BLaER1 treated with 17β-estradiol and CSF1 and Interleukin-3, amounts not matched to agents 10 nM and 100 nM (cell line): ENCODE data around the gene MYBPHL.

Experiments
- H3K27ac ChIP-seq, 11 experiments: shearing (Covaris generic); formaldehyde crosslinking; 2 replicates each; pipeline ENCODE4 v1.8.1; 2022
- H3K27me3 ChIP-seq, 11 experiments: shearing (Covaris generic); formaldehyde crosslinking; 2 replicates each; pipeline ENCODE4 v1.8.1; 2022
- H3K36me3 ChIP-seq, 11 experiments: shearing (Covaris generic); formaldehyde crosslinking; 2 replicates each; pipeline ENCODE4 v1.8.1; 2022
- H3K4me1 ChIP-seq, 10 experiments: shearing (Covaris generic); formaldehyde crosslinking; 2 replicates each; pipeline ENCODE4 v1.8.1; 2022
- H3K4me2 ChIP-seq, 11 experiments: shearing (Covaris generic); formaldehyde crosslinking; 2 replicates each; pipeline ENCODE4 v1.8.1; 2022
- H3K4me3 ChIP-seq, 10 experiments: shearing (Covaris generic); formaldehyde crosslinking; 2 replicates each; pipeline ENCODE4 v1.8.1; 2022
- H3K9ac ChIP-seq, 11 experiments: shearing (Covaris generic); formaldehyde crosslinking; 2 replicates each; pipeline ENCODE4 v1.8.1; 2022
- H3K9me3 ChIP-seq, 11 experiments: shearing (Covaris generic); formaldehyde crosslinking; replicated peaks in 1 of 11; 2 replicates each; pipeline ENCODE4 v1.8.1; 2022
- H4K20me1 ChIP-seq, 11 experiments: shearing (Covaris generic); formaldehyde crosslinking; 2 replicates each; pipeline ENCODE4 v1.8.1; 2022
- Cebpa-rat ChIP-seq, 11 experiments: shearing (Covaris generic); IDR thresholded peaks; 2 replicates each; pipeline ENCODE4 v1.8.1; 2022

Gene MYBPHL

DNA sequence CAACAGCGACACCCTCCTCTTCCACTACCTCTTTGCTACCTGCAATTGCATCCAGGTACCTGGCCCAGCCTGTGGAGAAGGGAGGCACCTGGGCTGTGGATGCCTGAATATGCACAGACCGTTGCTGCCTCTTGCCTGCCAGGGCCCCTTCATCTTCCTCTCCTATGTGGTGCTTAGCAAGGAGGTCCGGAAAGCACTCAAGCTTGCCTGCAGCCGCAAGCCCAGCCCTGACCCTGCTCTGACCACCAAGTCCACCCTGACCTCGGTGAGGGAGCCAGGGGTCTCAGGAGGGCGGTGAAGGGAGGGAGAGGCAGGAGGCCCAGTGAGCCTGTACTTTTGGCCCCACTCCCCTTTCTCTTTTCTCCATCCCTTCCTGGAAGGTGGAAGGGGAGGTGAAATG lies 35.4 kb downstream of the MYBPHL start:
- no peak overlapping the region for H3K4me2 ChIP-seq
- no peaks in the 10 kb centered on the region for H3K9me3 ChIP-seq
- peaks cover 24 to 46% (median 33%) of the 10 kb centered on the region in 10 experiments for H3K4me1 ChIP-seq
- peaks cover 0 to 48% (median 17%) of the 10 kb centered on the region in 11 experiments; a peak in 11 of 22 replicates for H3K36me3 ChIP-seq
- H4K20me1 ChIP-seq: peaks cover 0 to 6% (median 0%) of the 10 kb centered on the region in 11 experiments; a peak in 2 of 22 replicates
- TF ChIP-seq Cebpa-rat (IDR thresholded peaks at IDR 0.05): no peak
- peak overlapping the region in 1 of 11 experiments; percentile 11; a peak in 1 of 22 replicates for H3K9ac ChIP-seq
- H3K27me3 ChIP-seq: no peaks in the 10 kb centered on the region
- no peak overlapping the region for H3K27ac ChIP-seq
- no peak overlapping the region for H3K4me3 ChIP-seq

DNA sequence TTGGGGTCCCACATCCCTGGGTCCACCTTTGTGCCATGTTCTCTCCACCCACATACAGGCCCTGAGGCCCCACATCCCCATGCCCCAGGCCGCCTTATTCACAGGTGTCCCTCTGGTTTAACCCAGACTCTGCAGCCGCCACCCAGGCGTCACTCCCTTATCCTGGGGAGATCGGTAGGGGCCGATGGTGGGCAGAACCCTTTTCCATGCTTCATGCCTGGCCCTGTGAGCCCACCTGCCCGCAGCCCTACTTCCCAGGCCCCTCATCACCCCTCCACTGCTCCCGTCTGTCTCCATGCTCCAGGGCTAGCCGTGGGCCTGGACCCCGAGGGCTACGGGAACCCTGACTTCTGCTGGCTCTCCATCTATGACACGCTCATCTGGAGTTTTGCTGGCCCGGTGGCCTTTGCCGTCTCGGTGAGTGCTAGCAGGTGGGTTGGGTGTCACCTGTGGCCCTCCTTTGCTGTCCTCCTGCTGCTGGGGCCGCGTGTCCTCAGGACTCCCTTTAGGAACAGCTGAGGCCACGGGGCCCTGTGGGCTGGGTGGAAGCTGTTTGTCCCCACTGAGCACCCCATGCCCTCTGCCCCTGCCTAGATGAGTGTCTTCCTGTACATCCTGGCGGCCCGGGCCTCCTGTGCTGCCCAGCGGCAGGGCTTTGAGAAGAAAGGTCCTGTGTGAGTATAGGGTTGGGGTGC lies 36.0 kb downstream of the MYBPHL start:
- peaks cover 0 to 53% (median 17%) of the 10 kb centered on the region in 11 experiments; a peak in 12 of 22 replicates for H3K36me3 ChIP-seq
- TF ChIP-seq Cebpa-rat (IDR thresholded peaks at IDR 0.05): no peak
- H3K27ac ChIP-seq: no peak overlapping the region
- H3K9me3 ChIP-seq: no peaks in the 10 kb centered on the region
- no peaks in the 10 kb centered on the region for H3K27me3 ChIP-seq
- peak overlapping the region in 1 of 11 experiments; percentile 11; a peak in 1 of 22 replicates for H3K9ac ChIP-seq
- peaks cover 24 to 44% (median 33%) of the 10 kb centered on the region in 10 experiments for H3K4me1 ChIP-seq
- H3K4me3 ChIP-seq: no peak overlapping the region
- H3K4me2 ChIP-seq: no peak overlapping the region
- peaks cover 0 to 6% (median 0%) of the 10 kb centered on the region in 11 experiments; a peak in 2 of 22 replicates for H4K20me1 ChIP-seq

DNA sequence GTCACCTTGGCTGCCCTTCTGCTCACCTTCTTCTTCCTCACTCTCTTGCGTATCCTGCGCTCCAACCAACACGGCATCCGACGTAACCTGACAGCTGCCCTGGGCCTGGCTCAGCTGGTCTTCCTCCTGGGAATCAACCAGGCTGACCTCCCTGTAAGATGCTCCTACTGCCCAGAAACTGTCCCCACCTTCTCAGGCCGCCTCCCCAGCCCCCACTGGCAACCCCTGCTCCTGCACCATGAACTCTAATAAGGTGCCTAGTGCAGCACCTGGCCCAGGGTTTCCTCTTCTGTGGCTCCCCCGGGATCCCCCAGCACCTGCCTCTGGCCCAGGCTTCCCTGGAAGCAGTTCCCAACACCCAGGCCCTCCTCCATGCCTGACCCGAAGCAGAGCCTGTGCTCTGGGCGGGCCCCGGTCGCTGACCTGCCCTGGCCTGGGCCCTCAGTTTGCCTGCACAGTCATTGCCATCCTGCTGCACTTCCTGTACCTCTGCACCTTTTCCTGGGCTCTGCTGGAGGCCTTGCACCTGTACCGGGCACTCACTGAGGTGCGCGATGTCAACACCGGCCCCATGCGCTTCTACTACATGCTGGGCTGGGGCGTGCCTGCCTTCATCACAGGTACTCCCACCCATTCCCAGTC lies 36.7 kb downstream of the MYBPHL start:
- Histone ChIP-seq H3K27ac (no peak overlapping the region), H4K20me1 (peaks cover 0 to 6% (median 0%) of the 10 kb centered on the region in 11 experiments; a peak in 2 of 22 replicates), H3K9ac (no peak overlapping the region), H3K27me3 (no peaks in the 10 kb centered on the region), H3K4me3 (no peak overlapping the region), H3K4me2 (no peak overlapping the region), H3K36me3 (peaks cover 0 to 60% (median 17%) of the 10 kb centered on the region in 11 experiments; a peak in 13 of 22 replicates), H3K9me3 (no peaks in the 10 kb centered on the region), H3K4me1 (peaks cover 18 to 38% (median 29%) of the 10 kb centered on the region in 10 experiments)
- TF ChIP-seq Cebpa-rat (IDR thresholded peaks at IDR 0.05): no peak

DNA sequence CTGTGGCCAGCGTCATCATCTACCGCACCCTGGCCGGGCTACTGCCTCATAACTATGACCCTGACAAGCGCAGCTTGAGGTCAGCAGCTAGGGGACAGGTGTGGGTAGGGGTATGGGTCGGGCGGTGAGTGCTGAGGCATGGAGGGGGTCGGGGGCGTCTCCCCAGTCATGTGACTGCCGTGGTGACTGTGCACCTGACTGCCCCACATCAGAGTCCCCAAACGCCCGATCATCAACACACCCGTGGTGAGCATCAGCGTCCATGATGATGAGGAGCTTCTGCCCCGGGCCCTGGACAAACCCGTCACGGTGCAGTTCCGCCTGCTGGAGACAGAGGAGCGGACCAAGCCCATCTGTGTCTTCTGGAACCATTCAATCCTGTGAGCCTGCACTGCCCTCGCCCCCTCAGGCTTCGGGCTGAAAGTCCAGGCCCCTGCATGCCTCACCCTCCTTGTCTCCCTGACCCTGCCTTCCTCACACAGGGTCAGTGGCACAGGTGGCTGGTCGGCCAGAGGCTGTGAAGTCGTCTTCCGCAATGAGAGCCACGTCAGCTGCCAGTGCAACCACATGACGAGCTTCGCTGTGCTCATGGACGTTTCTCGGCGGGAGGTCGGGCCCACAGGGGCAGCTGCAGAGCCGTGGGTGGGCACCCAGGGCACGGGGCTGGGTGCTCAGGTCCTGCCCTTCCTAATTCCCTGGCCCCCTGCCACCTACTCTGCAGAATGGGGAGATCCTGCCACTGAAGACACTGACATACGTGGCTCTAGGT lies 37.4 kb downstream of the MYBPHL start:
- Histone ChIP-seq H3K27ac (no peak overlapping the region), H3K4me2 (no peak overlapping the region), H3K9me3 (no peaks in the 10 kb centered on the region), H3K4me3 (no peak overlapping the region), H4K20me1 (peaks cover 0 to 6% (median 0%) of the 10 kb centered on the region in 11 experiments; a peak in 2 of 22 replicates), H3K36me3 (peaks cover 0 to 67% (median 17%) of the 10 kb centered on the region in 11 experiments; a peak in 13 of 22 replicates), H3K27me3 (no peaks in the 10 kb centered on the region), H3K4me1 (peaks cover 11 to 30% (median 22%) of the 10 kb centered on the region in 10 experiments), H3K9ac (no peak overlapping the region)
- no peak for TF ChIP-seq Cebpa-rat (IDR thresholded peaks at IDR 0.05)

DNA sequence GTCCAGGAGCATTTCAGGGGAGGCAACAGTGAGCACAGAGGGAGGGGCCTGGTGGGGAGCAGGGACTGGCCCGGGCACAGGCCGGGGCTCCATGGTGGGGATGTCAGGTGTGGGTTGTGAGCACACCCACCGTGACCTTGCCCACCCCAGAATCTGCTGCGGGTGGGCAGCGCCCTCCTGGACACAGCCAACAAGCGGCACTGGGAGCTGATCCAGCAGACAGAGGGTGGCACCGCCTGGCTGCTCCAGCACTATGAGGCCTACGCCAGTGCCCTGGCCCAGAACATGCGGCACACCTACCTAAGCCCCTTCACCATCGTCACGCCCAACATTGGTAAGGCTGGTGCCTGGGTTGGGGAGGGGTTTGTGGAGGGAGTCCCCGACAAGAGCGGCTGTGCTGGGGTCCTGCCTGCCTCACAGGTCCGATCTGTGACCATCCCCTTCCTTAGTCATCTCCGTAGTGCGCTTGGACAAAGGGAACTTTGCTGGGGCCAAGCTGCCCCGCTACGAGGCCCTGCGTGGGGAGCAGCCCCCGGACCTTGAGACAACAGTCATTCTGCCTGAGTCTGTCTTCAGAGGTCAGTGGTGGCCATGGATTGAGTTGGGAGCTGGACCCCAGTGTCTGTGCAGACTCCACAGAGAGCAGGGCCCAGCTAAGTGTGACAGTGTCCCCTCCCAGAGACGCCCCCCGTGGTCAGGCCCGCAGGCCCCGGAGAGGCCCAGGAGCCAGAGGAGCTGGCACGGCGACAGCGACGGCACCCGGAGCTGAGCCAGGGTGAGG lies 38.2 kb downstream of the MYBPHL start:
- Histone ChIP-seq H3K36me3 (peaks cover 0 to 67% (median 17%) of the 10 kb centered on the region in 11 experiments; a peak in 13 of 22 replicates), H3K4me3 (no peak overlapping the region), H3K4me1 (peaks cover 9 to 28% (median 14%) of the 10 kb centered on the region in 10 experiments), H3K9ac (no peak overlapping the region), H4K20me1 (peaks cover 0 to 6% (median 0%) of the 10 kb centered on the region in 11 experiments; a peak in 2 of 22 replicates), H3K9me3 (no peaks in the 10 kb centered on the region), H3K4me2 (no peak overlapping the region), H3K27ac (no peak overlapping the region), H3K27me3 (no peaks in the 10 kb centered on the region)
- no peak for TF ChIP-seq Cebpa-rat (IDR thresholded peaks at IDR 0.05)

DNA sequence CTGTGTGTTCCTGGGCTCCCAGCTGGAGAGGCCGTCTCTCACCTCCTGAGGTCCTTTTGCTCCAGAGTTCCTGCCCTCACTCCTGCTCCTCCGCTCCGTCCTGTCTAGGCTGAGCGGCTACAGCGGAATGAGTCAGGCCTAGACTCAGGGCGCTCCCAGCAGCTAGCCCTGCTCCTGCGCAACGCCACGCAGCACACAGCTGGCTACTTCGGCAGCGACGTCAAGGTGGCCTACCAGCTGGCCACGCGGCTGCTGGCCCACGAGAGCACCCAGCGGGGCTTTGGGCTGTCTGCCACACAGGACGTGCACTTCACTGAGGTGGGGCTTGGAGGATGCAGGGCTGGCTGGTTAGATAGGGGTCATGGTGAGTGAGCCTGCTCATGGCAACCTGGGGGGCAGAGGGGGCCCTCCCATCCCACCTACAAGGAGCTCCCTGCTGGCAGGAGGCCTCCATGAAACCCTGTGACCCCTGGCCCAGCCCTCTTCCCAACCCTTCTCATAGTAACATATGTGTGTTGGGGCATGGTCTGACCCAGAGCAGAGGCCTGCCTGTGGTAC lies 39.0 kb downstream of the MYBPHL start:
- H3K4me1 ChIP-seq: peaks cover 10 to 22% (median 14%) of the 10 kb centered on the region in 10 experiments
- peak overlapping the region in 10 of 11 experiments; percentile 35 to 69 (median 52); a peak in 20 of 22 replicates for H3K4me2 ChIP-seq
- no peak for TF ChIP-seq Cebpa-rat (IDR thresholded peaks at IDR 0.05)
- H3K9me3 ChIP-seq: no peaks in the 10 kb centered on the region
- peak overlapping the region in 3 of 11 experiments; percentile 6 to 45 (median 27); a peak in 1 of 22 replicates for H3K9ac ChIP-seq
- H3K27me3 ChIP-seq: no peaks in the 10 kb centered on the region
- H3K27ac ChIP-seq: peak overlapping the region in 5 of 11 experiments; percentile 4 to 46 (median 27); a peak in 4 of 22 replicates
- H3K4me3 ChIP-seq: no peak overlapping the region
- H3K36me3 ChIP-seq: peaks cover 0 to 67% (median 17%) of the 10 kb centered on the region in 11 experiments; a peak in 12 of 22 replicates
- H4K20me1 ChIP-seq: peaks cover 0 to 6% (median 0%) of the 10 kb centered on the region in 11 experiments; a peak in 2 of 22 replicates

DNA sequence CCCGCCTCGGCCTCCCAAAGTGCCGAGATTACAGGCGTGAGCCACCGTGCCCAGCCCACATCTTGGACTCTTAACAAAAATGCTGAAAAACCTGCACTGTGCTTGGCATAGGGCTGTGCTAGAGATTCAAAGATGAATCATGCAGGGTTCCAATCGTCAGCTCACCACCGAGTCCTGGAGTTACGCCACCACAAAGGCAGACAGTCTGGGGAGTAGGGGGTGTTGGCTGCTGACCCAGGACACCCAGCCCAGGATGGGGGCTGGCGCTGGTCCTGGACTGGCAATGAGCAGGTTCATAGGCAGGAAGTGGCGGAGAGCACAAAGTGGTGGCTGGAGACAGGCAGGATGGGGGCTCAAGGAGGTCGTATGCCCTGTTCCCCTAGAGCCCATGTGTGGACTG lies 39.8 kb downstream of the MYBPHL start:
- peak overlapping the region; percentile 15 to 69 (median 51); a peak in 20 of 22 replicates for H3K4me2 ChIP-seq

More for the DNA sequence above, 39.8 kb downstream of the MYBPHL start:
- Histone ChIP-seq H3K4me1 (peaks cover 10 to 22% (median 14%) of the 10 kb centered on the region in 10 experiments), H3K27ac (peak overlapping the region in 6 of 11 experiments; percentile 4 to 46 (median 29); a peak in 8 of 22 replicates), H4K20me1 (peaks cover 0 to 6% (median 0%) of the 10 kb centered on the region in 11 experiments; a peak in 2 of 22 replicates), H3K27me3 (no peaks in the 10 kb centered on the region), H3K9me3 (no peaks in the 10 kb centered on the region), H3K4me3 (no peak overlapping the region), H3K36me3 (peaks cover 0 to 64% (median 17%) of the 10 kb centered on the region in 11 experiments; a peak in 12 of 22 replicates), H3K9ac (peak overlapping the region in 4 of 11 experiments; percentile 6 to 45 (median 34); a peak in 4 of 22 replicates)
- TF ChIP-seq Cebpa-rat (IDR thresholded peaks at IDR 0.05): no peak
